MM.1S (cell line): ENCODE measurements around the gene MFGE8.

Source experiments
- DNase-seq: peaks from one replicate; pipeline ENCODE4 v3.0.0-alpha.2; 2015
- H2AFZ ChIP-seq: fragments of 300-600 bp; sonication (generic); 2 replicates; pipeline ENCODE4 v1.6.0; 2016; ENCODE audit warnings: antibody characterized with exemption, low read length
- H3F3A ChIP-seq: fragments of 300-600 bp; sonication (generic); 2 replicates; pipeline ENCODE4 v1.6.1; 2016; ENCODE audit warnings: mild to moderate bottlenecking, antibody characterized with exemption, low read length, moderate library complexity, mixed read lengths; ENCODE audit not compliant: insufficient read depth
- H3K27ac ChIP-seq: fragments of 300-600 bp; sonication (generic); 2 replicates; pipeline ENCODE4 v1.5.1; 2016; ENCODE audit warnings: mild to moderate bottlenecking, low read length
- H3K27me3 ChIP-seq: fragments of 300-600 bp; sonication (generic); replicated peaks from 2 replicates; pipeline ENCODE4 v1.6.0; 2016; ENCODE audit warnings: low read length; ENCODE audit not compliant: insufficient read depth
- H3K36me3 ChIP-seq: fragments of 300-600 bp; sonication (generic); replicated peaks from 2 replicates; pipeline ENCODE4 v1.6.1; 2016; ENCODE audit warnings: mild to moderate bottlenecking, low read length, mixed read lengths; ENCODE audit not compliant: insufficient read depth
- H3K4me1 ChIP-seq: fragments of 300-600 bp; sonication (generic); 2 replicates; pipeline ENCODE4 v1.6.1; 2016; ENCODE audit warnings: low read length, mixed read lengths
- H3K4me2 ChIP-seq: fragments of 300-600 bp; sonication (generic); 2 replicates; pipeline ENCODE4 v1.6.0; 2016; ENCODE audit warnings: low read depth, low read length
- H3K4me3 ChIP-seq: fragments of 300-600 bp; sonication (generic); 2 replicates; pipeline ENCODE4 v1.5.1; 2016; ENCODE audit warnings: low read length, mixed read lengths
- H3K79me2 ChIP-seq: fragments of 300-600 bp; sonication (generic); 2 replicates; pipeline ENCODE4 v1.6.1; 2016; ENCODE audit warnings: mixed run types, low read length, mixed read lengths
- H3K9ac ChIP-seq: fragments of 300-600 bp; sonication (generic); 2 replicates; pipeline ENCODE4 v1.6.1; 2016; ENCODE audit warnings: low read length, mixed read lengths
- H3K9me2 ChIP-seq: fragments of 300-600 bp; sonication (generic); replicated peaks from 2 replicates; pipeline ENCODE4 v1.6.1; 2016; ENCODE audit warnings: mild to moderate bottlenecking, low read length, mixed read lengths; ENCODE audit not compliant: insufficient read depth
- H3K9me3 ChIP-seq: fragments of 300-600 bp; sonication (generic); replicated peaks from 2 replicates; pipeline ENCODE4 v1.6.1; 2016; ENCODE audit warnings: mild to moderate bottlenecking, low read length, mixed read lengths; ENCODE audit not compliant: insufficient read depth
- H4K20me1 ChIP-seq: fragments of 300-600 bp; sonication (generic); 2 replicates; pipeline ENCODE4 v1.6.1; 2016; ENCODE audit warnings: mild to moderate bottlenecking, low read length, moderate library complexity, mixed read lengths; ENCODE audit not compliant: insufficient read depth
- CTCF ChIP-seq: fragments of 300-600 bp; sonication (generic); IDR thresholded peaks from 2 replicates; pipeline ENCODE4 v1.5.1; 2016; ENCODE audit warnings: antibody characterized with exemption, low read length, mixed read lengths
- EZH2 ChIP-seq: fragments of 300-600 bp; sonication (generic); optimal IDR thresholded peaks from 2 replicates; pipeline ENCODE3; 2017; ENCODE audit warnings: low read depth, mild to moderate bottlenecking, antibody characterized with exemption, low read length, mixed read lengths
- EZH2phosphoT487 ChIP-seq: fragments of 300-600 bp; sonication (generic); IDR thresholded peaks from 2 replicates; pipeline ENCODE4 v1.6.1; 2018; ENCODE audit warnings: antibody characterized with exemption, low read length

The MFGE8 gene, protein sequence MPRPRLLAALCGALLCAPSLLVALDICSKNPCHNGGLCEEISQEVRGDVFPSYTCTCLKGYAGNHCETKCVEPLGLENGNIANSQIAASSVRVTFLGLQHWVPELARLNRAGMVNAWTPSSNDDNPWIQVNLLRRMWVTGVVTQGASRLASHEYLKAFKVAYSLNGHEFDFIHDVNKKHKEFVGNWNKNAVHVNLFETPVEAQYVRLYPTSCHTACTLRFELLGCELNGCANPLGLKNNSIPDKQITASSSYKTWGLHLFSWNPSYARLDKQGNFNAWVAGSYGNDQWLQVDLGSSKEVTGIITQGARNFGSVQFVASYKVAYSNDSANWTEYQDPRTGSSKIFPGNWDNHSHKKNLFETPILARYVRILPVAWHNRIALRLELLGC

GRCh38 chr15:88913017-88913849 lies at the start of gene MFGE8:
Gene MFGE8 (minus strand): TSS chr15:88913379. CDS start chr15:88913319, 60 bp downstream.
- no peak for TF ChIP-seq EZH2
- TF ChIP-seq CTCF: no peak
- no peak for TF ChIP-seq EZH2phosphoT487
- Histone ChIP-seq H3K27me3 (no peaks in the 10 kb centered on the region), H3K4me2 (peak within 1 kb of the TSS; percentile 95), H3K9ac (peak within 1 kb of the TSS; percentile 70), H2AFZ (peak within 1 kb of the TSS; percentile 93), H3K4me1 (peaks cover 7% of the 10 kb centered on the region; the same call in 1 of the 2 replicates), H3K9me2 (no peaks in the 10 kb centered on the region), H3K4me3 (peak within 1 kb of the TSS; percentile 76), H3F3A (no peaks in the 10 kb centered on the region), H3K36me3 (no peaks in the 10 kb centered on the region), H3K9me3 (no peaks in the 10 kb centered on the region), H3K27ac (peak within 1 kb of the TSS; percentile 4; the same call in 1 of the 2 replicates), H4K20me1 (no peaks in the 10 kb centered on the region), H3K79me2 (no peaks in the 10 kb centered on the region)
- DNase-seq: peak; percentile 66

DNA sequence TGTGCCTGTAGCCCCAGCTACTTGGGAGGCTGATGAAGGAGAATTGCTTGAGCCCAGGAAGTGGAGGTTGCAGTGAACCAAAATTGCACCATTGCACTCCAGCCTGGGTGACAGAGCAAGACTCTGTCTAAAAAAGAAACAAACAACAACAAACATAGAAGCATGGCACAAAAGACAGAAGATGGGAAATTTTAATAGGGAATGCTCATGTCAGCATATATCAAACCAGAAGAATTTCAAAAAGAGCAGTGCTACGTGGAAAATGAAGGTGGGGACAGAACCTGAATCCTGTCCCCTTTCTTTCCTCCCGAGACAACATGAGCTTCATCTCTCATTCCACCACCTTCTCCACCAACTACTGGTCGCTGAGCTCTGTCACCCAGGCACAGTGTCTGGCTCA lies 46.3 kb upstream of the MFGE8 start:
- Histone ChIP-seq H3K9me3 (no peaks in the 10 kb centered on the region), H4K20me1 (no peaks in the 10 kb centered on the region), H3K36me3 (no peaks in the 10 kb centered on the region), H3K9ac (no peak overlapping the region), H3K4me2 (no peak overlapping the region), H3K4me3 (no peak overlapping the region), H3K4me1 (no peaks in the 10 kb centered on the region), H2AFZ (no peak overlapping the region), H3K27me3 (no peaks in the 10 kb centered on the region), H3K27ac (no peak overlapping the region), H3K9me2 (no peaks in the 10 kb centered on the region), H3F3A (no peaks in the 10 kb centered on the region), H3K79me2 (no peaks in the 10 kb centered on the region)
- no peak for TF ChIP-seq EZH2phosphoT487
- no peak for TF ChIP-seq EZH2
- TF ChIP-seq CTCF: no peak
- no peak for DNase-seq

DNA sequence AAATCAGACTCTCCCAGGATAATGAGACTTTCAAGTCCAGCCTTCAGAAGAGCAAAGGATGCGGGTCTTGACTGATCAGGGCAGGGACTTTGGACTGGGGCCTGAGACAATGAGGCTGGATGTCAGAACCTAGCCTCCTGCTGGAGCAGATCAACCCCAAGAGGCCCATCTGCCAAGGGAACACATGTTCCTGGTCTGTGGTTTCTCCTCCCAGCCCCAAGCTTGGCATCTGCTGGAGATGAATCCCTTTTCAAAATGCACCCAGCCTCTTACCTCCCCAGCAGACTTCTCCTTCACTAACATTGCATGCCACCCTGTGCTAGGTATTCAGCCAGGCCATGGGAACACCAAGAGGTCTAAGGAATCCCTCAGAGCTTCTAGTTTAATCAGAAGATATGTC lies 43.7 kb upstream of the MFGE8 start:
- no peaks in the 10 kb centered on the region for H4K20me1 ChIP-seq
- H3K27me3 ChIP-seq: no peaks in the 10 kb centered on the region
- no peaks in the 10 kb centered on the region for H3K9me3 ChIP-seq
- H3K9ac ChIP-seq: no peak overlapping the region
- no peaks in the 10 kb centered on the region for H3K36me3 ChIP-seq
- H3K4me2 ChIP-seq: no peak overlapping the region
- no peaks in the 10 kb centered on the region for H3K79me2 ChIP-seq
- TF ChIP-seq EZH2 (no peak), CTCF (no peak), EZH2phosphoT487 (no peak)
- no peak overlapping the region for H3K27ac ChIP-seq
- H3K9me2 ChIP-seq: no peaks in the 10 kb centered on the region
- no peaks in the 10 kb centered on the region for H3K4me1 ChIP-seq
- no peak for DNase-seq
- no peak overlapping the region for H2AFZ ChIP-seq
- no peaks in the 10 kb centered on the region for H3F3A ChIP-seq
- H3K4me3 ChIP-seq: no peak overlapping the region
